ENCODE measurements around the gene FOXD1.

DNA sequence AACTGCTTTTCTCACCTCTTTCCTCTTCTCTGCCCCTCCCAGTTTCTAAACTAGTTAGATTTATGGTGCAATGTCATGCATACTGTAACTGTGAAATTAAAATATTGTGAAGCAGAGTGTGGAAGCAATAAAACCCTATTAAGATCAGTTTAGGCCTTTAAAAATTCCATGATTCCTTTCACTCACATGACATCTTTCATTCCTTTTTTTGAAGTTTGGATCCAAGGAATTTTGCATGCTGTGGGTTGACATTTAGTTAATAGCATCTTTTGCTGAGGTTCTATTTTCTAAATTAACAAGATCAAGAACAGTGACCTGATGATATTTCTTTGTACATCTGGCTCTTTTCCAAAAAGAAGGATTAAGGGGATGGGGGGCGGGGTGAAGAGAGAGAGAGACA is 13.7 kb downstream of the FOXD1 start:
- TF ChIP-seq CTCF (IDR thresholded peaks at IDR 0.05; ENCODE audit: poor library complexity) (no peak), EZH2 (IDR thresholded peaks at IDR 0.05; ENCODE audit: borderline replicate concordance) (no peak)

Measured in hepatocyte (in vitro differentiated cells).